Chondrocyte (in vitro differentiated cells): ENCODE data around the gene SERP2. TPM values are rescaled to one million over a fixed set of nuclear protein-coding genes. Genes with fewer than 3 reads are reported as not detected.

Source experiments
- DNase-seq: peaks from one replicate; pipeline ENCODE4 v3.0.0; 2021; ENCODE audit warnings: mixed read lengths, low spot score
- H3K27ac Mint-ChIP-seq: one replicate; pipeline ENCODE4 v1.8.0; 2021; ENCODE audit warnings: mild to moderate bottlenecking, moderate library complexity, mixed read lengths; ENCODE audit not compliant: unreplicated experiment
- H3K27me3 Mint-ChIP-seq: 2 replicates; pipeline ENCODE4 v1.8.0; 2021; ENCODE audit warnings: low read depth, mixed read lengths
- H3K36me3 Mint-ChIP-seq: 2 replicates; pipeline ENCODE4 v1.8.0; 2021; ENCODE audit warnings: low read depth, mixed read lengths
- H3K4me1 Mint-ChIP-seq: 2 replicates; pipeline ENCODE4 v1.8.0; 2021; ENCODE audit warnings: low read depth, mild to moderate bottlenecking, mixed read lengths
- H3K4me3 Mint-ChIP-seq: one replicate; pipeline ENCODE4 v1.8.0; 2021; ENCODE audit warnings: mild to moderate bottlenecking, moderate library complexity, mixed read lengths; ENCODE audit not compliant: unreplicated experiment
- H3K9me3 Mint-ChIP-seq: 2 replicates; pipeline ENCODE4 v1.8.0; 2021; ENCODE audit warnings: low read depth, mixed read lengths
- CTCF ChIP-seq: fragments of 200-600 bp; sonication (generic); IDR thresholded peaks from 2 replicates; pipeline ENCODE4 v1.5.0; 2021; ENCODE audit warnings: antibody characterized with exemption, mild to moderate bottlenecking, moderate library complexity
- total RNA-seq: library from RNA; stranded (reverse); gene quantifications from 3 replicates; pipeline ENCODE4 v1.2.1, GENCODE V29; 2021

The SERP2 gene
- total RNA-seq, 1 donor from 2014 or later: 6.7 TPM

GRCh38 chr13:44354884-44355283 lies 18.7 kb upstream of the SERP2 start:
- Mint-ChIP-seq H3K27me3 (no peaks in the 10 kb centered on the region), H3K4me3 (no peak overlapping the region), H3K36me3 (no peaks in the 10 kb centered on the region), H3K4me1 (no peaks in the 10 kb centered on the region), H3K9me3 (no peaks in the 10 kb centered on the region), H3K27ac (no peak overlapping the region)
- no peak for TF ChIP-seq CTCF
- no peak for DNase-seq

- peaks cover 4% of the 10 kb centered on the region for H3K4me1 Mint-ChIP-seq
- H3K4me3 Mint-ChIP-seq: no peak overlapping the region
- DNase-seq: no peak
- TF ChIP-seq CTCF: no peak
- H3K27ac Mint-ChIP-seq: no peak overlapping the region
- H3K36me3 Mint-ChIP-seq: no peaks in the 10 kb centered on the region
- H3K9me3 Mint-ChIP-seq: no peaks in the 10 kb centered on the region
- no peaks in the 10 kb centered on the region for H3K27me3 Mint-ChIP-seq
Measured at GRCh38 chr13:44355621-44356020, 18.0 kb upstream of the SERP2 start.

GRCh38 chr13:44359983-44360375 lies 13.6 kb upstream of the SERP2 start:
- DNase-seq: no peak
- Mint-ChIP-seq H3K9me3 (no peaks in the 10 kb centered on the region), H3K4me3 (no peak overlapping the region), H3K4me1 (peaks cover 26% of the 10 kb centered on the region), H3K36me3 (no peaks in the 10 kb centered on the region), H3K27ac (no peak overlapping the region), H3K27me3 (no peaks in the 10 kb centered on the region)
- TF ChIP-seq CTCF: no peak

GRCh38 chr13:44362394-44363040 lies 11.1 kb upstream of the SERP2 start:
- Mint-ChIP-seq H3K4me3 (no peak overlapping the region), H3K27me3 (no peaks in the 10 kb centered on the region), H3K27ac (no peak overlapping the region), H3K4me1 (peaks cover 29% of the 10 kb centered on the region), H3K36me3 (no peaks in the 10 kb centered on the region), H3K9me3 (no peaks in the 10 kb centered on the region)
- no peak for TF ChIP-seq CTCF
- no peak for DNase-seq

- Mint-ChIP-seq H3K4me3 (no peak overlapping the region), H3K36me3 (no peaks in the 10 kb centered on the region), H3K4me1 (peaks cover 40% of the 10 kb centered on the region), H3K27me3 (no peaks in the 10 kb centered on the region), H3K9me3 (no peaks in the 10 kb centered on the region), H3K27ac (no peak overlapping the region)
- DNase-seq: no peak
- TF ChIP-seq CTCF: no peak
Measured at GRCh38 chr13:44363631-44364344, 9.8 kb upstream of the SERP2 start.
